Natural killer cell (primary cell): ENCODE data around the gene HCFC1. TPM values are rescaled to one million over a fixed set of nuclear protein-coding genes. Genes with fewer than 3 reads are reported as not detected.

ENCODE experiments used
- ATAC-seq, 3 donors: fragments of 150-1000 bp in 2 of 3; fragments of 200-7000 bp in 1 of 3; cut with Tn5 transposase; 1 replicate in 1 of 3; 2 replicates in 2 of 3; pipeline ENCODE4 v1.10.0; 2021; ENCODE audit warnings: mild to moderate bottlenecking in 2 of 3, moderate library complexity in 2 of 3
- DNase-seq, 2 donors: peaks; one replicate each; pipeline versions ENCODE4 v3.0.0 to v3.0.0-alpha.2; 2013 to 2021; ENCODE audit warnings: mixed read lengths in 1 of 2
- H3K27ac ChIP-seq: one replicate; pipeline ENCODE4 v1.5.1; 2013; ENCODE audit warnings: mild to moderate bottlenecking, low read length
- H3K27me3 ChIP-seq: one replicate; pipeline ENCODE4 v1.6.1; 2013; ENCODE audit warnings: low read length; ENCODE audit not compliant: control insufficient read depth, insufficient read depth
- H3K36me3 ChIP-seq: one replicate; pipeline ENCODE4 v1.6.1; 2013; ENCODE audit warnings: low read length; ENCODE audit not compliant: control insufficient read depth, insufficient read depth
- H3K4me1 ChIP-seq: one replicate; pipeline ENCODE4 v1.6.1; 2013; ENCODE audit warnings: low read length; ENCODE audit not compliant: control insufficient read depth, insufficient read depth
- H3K4me3 ChIP-seq: one replicate; pipeline ENCODE4 v1.5.1; 2013; ENCODE audit warnings: low read length
- H3K9me3 ChIP-seq: one replicate; pipeline ENCODE4 v1.6.1; 2013; ENCODE audit warnings: low read length; ENCODE audit not compliant: control insufficient read depth, insufficient read depth
- H3K27ac Mint-ChIP-seq, 2 donors: one replicate each; pipeline ENCODE4 v1.8.0; 2022; ENCODE audit warnings: mild to moderate bottlenecking in 2 of 2, mixed read lengths in 2 of 2, moderate library complexity in 1 of 2
- H3K27me3 Mint-ChIP-seq, 2 donors: one replicate each; pipeline ENCODE4 v1.8.0; 2022; ENCODE audit warnings: low read depth in 2 of 2, mixed read lengths in 2 of 2
- H3K36me3 Mint-ChIP-seq: one replicate; pipeline ENCODE4 v1.8.0; 2022; ENCODE audit warnings: mixed read lengths
- H3K4me1 Mint-ChIP-seq, 2 donors: one replicate each; pipeline ENCODE4 v1.8.0; 2022; ENCODE audit warnings: mixed read lengths in 2 of 2
- H3K4me3 Mint-ChIP-seq: one replicate; pipeline ENCODE4 v1.8.0; 2022; ENCODE audit warnings: mild to moderate bottlenecking, moderate library complexity, mixed read lengths
- H3K9me3 Mint-ChIP-seq, 2 donors: one replicate each; pipeline ENCODE4 v1.8.0; 2022; ENCODE audit warnings: mixed read lengths in 2 of 2
- WGBS: methylation state at CpG from one replicate; pipeline ENCODE4 v1.1.7; 2013; ENCODE audit warnings: missing lambda C conversion rate; ENCODE audit not compliant: insufficient coverage; 5-methylcytosine and 5-hydroxymethylcytosine counted together
- intact Hi-C: fragments of 100-400 bp; cut with micrococcal nuclease; formaldehyde crosslinking; loops from one replicate; pipeline ENCODE4 v1.14.2; 2022
- total RNA-seq, 4 donors: library from RNA; stranded (reverse); fragments of 120-200 nt in 1 of 4; gene quantifications; one replicate each; pipeline versions ENCODE4 v1.2.3 to v1.2.4, GENCODE V29; 2013 to 2022
- TF ChIP-seq, protein P1 (sequence below): fragments of 200-600 bp; IDR thresholded peaks from one replicate; pipeline ENCODE4 v1.8.0; 2022; ENCODE audit warnings: antibody characterized with exemption

Gene HCFC1
- total RNA-seq, 3 donors from 2014 or later (not counting 1 experiment from before 2014, with no cell fraction given), result 65.2 to 76.7 (median 67.5) TPM

- H3K36me3 Mint-ChIP-seq, result no peaks in the 10 kb centered on the region
- no peak overlapping the region for H3K27ac ChIP-seq
- 89% methylated on average over 10 of the region's 12 CpGs for WGBS
- H3K27me3 ChIP-seq, result no peaks in the 10 kb centered on the region
- no peaks in the 10 kb centered on the region for H3K9me3 ChIP-seq
- DNase-seq, result no peak
- no peak overlapping the region for H3K27ac Mint-ChIP-seq
- no peaks in the 10 kb centered on the region for H3K9me3 Mint-ChIP-seq
- no peaks in the 10 kb centered on the region for H3K4me1 Mint-ChIP-seq
- H3K4me3 ChIP-seq, result no peak overlapping the region
- H3K36me3 ChIP-seq, result peaks cover 90% of the 10 kb centered on the region
- intact Hi-C loops, result no loop called here
- no peaks in the 10 kb centered on the region for H3K27me3 Mint-ChIP-seq
- H3K4me1 ChIP-seq, result peaks cover 10% of the 10 kb centered on the region
- H3K4me3 Mint-ChIP-seq, result no peak overlapping the region
- no peak for ATAC-seq
- TF ChIP-seq, protein P1, sequence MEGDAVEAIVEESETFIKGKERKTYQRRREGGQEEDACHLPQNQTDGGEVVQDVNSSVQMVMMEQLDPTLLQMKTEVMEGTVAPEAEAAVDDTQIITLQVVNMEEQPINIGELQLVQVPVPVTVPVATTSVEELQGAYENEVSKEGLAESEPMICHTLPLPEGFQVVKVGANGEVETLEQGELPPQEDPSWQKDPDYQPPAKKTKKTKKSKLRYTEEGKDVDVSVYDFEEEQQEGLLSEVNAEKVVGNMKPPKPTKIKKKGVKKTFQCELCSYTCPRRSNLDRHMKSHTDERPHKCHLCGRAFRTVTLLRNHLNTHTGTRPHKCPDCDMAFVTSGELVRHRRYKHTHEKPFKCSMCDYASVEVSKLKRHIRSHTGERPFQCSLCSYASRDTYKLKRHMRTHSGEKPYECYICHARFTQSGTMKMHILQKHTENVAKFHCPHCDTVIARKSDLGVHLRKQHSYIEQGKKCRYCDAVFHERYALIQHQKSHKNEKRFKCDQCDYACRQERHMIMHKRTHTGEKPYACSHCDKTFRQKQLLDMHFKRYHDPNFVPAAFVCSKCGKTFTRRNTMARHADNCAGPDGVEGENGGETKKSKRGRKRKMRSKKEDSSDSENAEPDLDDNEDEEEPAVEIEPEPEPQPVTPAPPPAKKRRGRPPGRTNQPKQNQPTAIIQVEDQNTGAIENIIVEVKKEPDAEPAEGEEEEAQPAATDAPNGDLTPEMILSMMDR, result no peak
These were observed 16.3 kb downstream of the HCFC1 start for GRCh38 chrX:153955228-153955732.

- no peaks in the 10 kb centered on the region for H3K27me3 ChIP-seq
- no peak overlapping the region for H3K27ac Mint-ChIP-seq
- no peaks in the 10 kb centered on the region for H3K4me1 Mint-ChIP-seq
- H3K9me3 Mint-ChIP-seq, result no peaks in the 10 kb centered on the region
- intact Hi-C loops, result no loop called here
- H3K27me3 Mint-ChIP-seq, result no peaks in the 10 kb centered on the region
- ATAC-seq (no peak), DNase-seq (no peak)
- peaks cover 13% of the 10 kb centered on the region for H3K4me1 ChIP-seq
- H3K4me3 Mint-ChIP-seq, result no peak overlapping the region
- H3K36me3 ChIP-seq, result peaks cover 90% of the 10 kb centered on the region
- H3K27ac ChIP-seq, result no peak overlapping the region
- WGBS, result 94% methylated on average over 38 of the region's 44 CpGs
- TF ChIP-seq, protein P1, result no peak
- H3K9me3 ChIP-seq, result no peaks in the 10 kb centered on the region
- no peak overlapping the region for H3K4me3 ChIP-seq
- no peaks in the 10 kb centered on the region for H3K36me3 Mint-ChIP-seq
These were observed 16.9 kb downstream of the HCFC1 start for GRCh38 chrX:153954558-153955227.

DNA sequence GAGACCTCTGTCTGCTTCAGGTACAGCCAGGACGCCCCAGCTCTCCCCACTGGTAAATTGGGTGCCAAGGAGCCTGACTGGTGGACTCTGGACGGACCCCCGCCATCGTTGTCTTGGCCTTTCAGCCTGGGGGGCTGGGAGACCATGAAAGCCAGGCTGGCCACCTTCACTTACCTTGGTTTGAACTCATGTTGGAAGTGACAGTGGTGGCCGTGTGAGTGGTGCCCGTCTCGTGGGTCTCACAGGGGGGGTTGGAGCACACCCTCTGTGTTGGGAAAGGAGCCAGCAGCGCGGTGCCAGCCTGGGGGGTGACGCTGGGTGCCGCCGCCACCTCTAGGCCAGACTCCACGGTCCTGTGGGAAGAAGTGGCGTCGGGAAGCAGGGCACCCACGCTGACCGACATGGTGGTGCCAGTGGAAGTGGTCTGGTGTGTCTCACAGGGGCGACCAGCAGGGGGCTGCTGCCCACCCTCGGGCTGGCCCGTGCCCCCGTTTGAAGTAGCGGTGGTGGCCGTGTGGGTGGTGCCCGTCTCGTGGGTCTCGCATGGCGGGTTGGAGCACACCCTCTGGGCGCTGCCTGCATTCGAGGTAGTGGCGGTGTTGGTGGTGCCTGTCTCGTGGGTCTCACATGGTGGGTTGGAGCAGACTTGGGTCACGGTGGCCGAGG is 17.6 kb downstream of the HCFC1 start:
- H3K27me3 ChIP-seq, result no peaks in the 10 kb centered on the region
- 83% methylated on average over 33 of the region's 33 CpGs for WGBS
- intact Hi-C loops, result loop anchor here (1.0 kb wide), 1 partner anchor 190 kb away; the partner anchor contains the start of gene PLXNB3
- H3K27ac Mint-ChIP-seq, result no peak overlapping the region
- no peaks in the 10 kb centered on the region for H3K4me1 Mint-ChIP-seq
- H3K9me3 Mint-ChIP-seq, result no peaks in the 10 kb centered on the region
- H3K4me3 ChIP-seq, result no peak overlapping the region
- ATAC-seq (no peak), DNase-seq (no peak)
- H3K9me3 ChIP-seq, result no peaks in the 10 kb centered on the region
- TF ChIP-seq, protein P1, result no peak
- peaks cover 87% of the 10 kb centered on the region for H3K36me3 ChIP-seq
- H3K27ac ChIP-seq, result no peak overlapping the region
- no peaks in the 10 kb centered on the region for H3K27me3 Mint-ChIP-seq
- no peaks in the 10 kb centered on the region for H3K36me3 Mint-ChIP-seq
- H3K4me3 Mint-ChIP-seq, result no peak overlapping the region
- peaks cover 20% of the 10 kb centered on the region for H3K4me1 ChIP-seq
